ENCODE results near the gene HPS1.
"Not testable (repeated sequence)": the region's sequence is repeated elsewhere in the genome, so short reads cannot be mapped to it uniquely, and the experiment has no call there.

HPS1 gene

DNA sequence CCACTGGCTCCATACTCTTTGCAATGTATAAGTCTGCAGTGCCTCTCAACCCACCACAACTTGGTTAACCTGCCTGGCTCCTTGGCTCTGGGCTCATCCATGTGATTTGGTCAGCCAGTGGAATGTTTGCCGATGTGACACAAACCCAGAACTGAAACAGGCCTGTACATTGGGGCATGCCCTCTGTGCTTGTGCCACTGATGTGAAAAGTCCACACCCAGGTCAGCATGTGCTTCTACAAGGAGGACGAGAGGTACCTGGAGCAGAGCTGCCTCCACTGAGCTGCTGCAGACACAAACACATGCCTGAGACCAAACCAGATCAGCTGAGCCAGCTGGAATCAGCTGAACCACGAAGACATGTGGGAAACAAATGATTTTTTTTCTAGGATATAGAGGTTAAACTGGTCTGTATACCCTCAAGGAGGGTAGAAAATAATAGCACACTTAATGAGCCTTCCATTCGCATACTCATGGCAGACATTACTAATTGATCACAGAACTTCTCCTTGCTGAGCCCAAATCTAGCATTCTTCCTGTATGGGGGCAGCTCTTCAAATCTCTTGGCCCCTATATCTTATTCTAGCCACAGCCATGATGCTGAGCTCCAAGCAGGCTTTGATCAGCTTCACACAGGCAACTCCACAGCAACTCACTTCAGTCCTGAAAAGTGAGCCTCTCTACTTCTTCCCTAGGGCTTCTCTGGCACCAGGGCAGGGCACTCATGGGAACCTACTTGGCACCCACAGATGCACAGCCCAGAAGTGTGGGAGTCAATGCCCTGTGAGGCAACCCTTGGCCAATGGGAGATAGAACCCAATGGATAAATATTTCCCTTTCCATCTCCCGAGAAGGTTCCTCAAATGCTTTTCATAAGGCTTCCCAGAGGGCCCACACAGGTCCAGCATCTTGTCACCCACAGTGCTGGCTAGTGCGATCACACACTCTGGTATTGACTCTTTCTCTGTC lies 50.4 kb downstream of the HPS1 start:
- in situ Hi-C loops (cut with MboI; ENCODE audit: low sequenced_read_pairs) = no loop called here

DNA sequence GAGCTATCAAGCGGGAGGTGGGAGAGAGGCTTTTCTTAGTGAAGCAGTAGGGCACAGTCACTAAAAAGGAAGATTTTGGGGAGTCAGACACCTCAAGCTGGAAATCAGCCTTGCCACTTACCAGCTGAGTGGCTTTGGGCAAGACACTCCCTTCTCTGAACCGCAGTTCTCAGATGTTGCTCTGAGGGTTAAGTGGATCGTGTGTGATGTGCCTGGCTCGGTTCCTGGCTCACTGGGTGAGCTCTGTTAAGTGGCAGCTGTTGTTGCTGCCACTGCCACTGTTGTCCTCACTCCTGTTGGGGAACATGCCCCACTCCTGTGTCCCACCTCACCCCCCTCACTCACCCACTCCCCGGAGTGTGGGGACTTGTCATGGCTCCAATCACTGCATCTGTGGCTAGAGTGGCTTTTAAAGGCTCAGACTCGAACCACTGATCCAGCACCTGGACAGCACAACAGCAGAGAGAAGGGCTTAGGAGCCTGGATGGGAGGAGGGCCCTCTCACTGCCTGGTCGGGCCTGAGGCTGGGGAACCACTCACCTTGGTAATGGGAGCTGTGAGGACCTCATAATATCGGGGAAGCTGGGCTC lies 51.8 kb downstream of the HPS1 start:
- in situ Hi-C loops (cut with MboI; ENCODE audit: low sequenced_read_pairs) = no loop called here

DNA sequence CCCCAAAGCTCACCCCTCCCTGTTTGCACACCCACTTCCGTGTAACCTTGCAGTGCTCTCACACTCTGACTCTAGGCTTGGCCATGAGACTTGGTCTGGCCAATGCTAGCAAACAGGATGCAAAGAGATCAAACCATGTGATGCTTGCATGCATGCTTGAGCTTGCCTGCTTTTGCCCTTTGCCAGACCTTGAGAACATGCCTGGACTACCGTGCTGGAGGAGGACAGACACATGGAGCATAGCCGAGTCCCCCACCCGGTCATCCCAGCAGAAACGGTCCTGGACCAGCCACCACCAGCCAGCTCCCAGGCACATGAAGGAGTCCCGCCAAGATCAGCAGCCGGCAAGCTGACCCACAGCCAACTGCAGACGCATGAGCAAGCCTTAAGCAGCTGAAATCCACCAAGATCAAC lies 55.1 kb downstream of the HPS1 start:
- in situ Hi-C loops (cut with MboI; ENCODE audit: low sequenced_read_pairs) = no loop called here

DNA sequence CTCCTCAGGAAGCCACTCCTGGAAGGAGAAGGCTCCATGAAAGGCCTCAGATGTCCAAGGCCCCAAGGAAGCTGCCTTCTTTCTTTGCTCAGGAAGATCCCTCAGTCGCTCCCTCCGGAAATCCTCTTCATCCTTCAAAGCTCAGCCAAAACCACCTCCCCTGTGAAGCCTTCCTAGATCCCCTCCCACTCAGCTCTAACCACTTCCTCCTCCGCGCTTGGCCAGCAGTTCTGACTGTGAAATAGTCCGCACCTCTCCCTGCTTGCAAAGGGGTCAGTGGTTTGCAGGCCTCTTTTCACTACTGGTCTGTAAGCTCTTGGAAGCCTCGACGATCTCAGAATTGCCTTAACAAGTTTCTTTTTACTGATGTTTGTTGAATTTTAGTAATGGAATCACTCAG lies 55.7 kb downstream of the HPS1 start:
- in situ Hi-C loops (cut with MboI; ENCODE audit: low sequenced_read_pairs) = no loop called here

DNA sequence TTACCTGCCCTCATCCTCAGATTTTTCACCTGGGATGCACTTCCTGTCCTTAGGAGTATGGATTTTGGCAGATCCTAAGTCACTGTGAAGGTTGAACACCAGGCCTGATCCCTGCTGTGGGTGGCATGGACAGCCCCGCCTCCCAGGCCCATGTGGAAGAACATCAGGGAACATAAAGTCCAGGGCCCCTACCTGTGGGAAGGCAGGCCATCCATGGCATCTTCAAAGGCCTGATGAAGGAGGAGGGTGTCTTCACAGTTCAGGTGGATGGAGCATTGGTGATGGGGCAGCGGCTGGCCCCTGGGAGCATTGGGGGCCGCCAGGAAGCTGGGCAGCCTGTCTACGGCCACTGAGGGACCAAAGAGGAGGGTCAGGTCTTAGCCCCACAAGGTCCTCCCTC lies 56.3 kb downstream of the HPS1 start:
- in situ Hi-C loops (cut with MboI; ENCODE audit: low sequenced_read_pairs) = no loop called here

DNA sequence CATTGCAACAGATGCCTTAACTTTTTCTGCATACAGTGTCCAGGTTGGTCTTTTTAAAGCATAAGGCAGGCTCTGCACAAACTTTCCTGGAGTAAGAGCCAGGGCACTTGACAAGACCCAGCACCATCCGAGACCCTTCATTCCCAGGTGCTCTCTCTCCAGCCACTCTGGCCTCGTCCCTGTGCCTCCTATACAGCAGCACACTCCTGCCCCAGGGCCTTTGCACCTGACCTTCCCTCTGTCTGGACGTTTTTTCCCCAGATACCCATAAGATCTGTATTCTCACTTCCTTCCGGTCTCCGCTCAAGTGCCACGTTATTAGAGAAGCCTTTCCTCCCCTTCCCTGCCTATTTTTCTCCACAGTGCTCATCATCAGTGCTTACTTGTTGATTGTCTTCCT lies 57.3 kb downstream of the HPS1 start:
- in situ Hi-C loops (cut with MboI; ENCODE audit: low sequenced_read_pairs) = no loop called here

DNA sequence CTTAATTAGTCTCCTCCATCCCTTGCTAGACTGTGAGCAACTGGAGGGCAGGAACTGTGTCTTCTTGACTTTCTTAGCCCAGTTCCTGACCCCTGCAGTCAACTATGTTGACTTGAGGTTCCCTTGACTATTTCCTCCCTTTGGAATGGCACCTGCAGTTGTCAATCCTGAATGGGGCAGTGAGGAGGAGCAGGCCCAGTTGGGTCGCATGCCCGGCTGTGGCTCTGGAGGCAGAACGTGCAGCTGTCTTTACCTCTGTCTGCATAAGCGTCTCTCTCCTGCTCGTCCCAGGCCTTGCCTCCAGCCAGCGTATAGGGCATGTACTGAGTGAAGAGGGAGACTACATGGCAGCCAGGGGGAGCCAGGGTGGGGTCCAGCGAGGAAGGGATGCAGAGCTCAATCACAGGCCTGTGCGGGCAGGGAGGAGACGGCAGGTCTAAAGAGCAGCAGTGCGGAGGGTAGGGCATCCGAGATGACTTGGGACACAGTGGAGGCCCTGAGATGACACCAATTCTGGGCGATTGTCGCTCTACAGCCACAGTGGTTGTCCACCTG lies 58.6 kb downstream of the HPS1 start:
- in situ Hi-C loops (cut with MboI; ENCODE audit: low sequenced_read_pairs) = no loop called here

DNA sequence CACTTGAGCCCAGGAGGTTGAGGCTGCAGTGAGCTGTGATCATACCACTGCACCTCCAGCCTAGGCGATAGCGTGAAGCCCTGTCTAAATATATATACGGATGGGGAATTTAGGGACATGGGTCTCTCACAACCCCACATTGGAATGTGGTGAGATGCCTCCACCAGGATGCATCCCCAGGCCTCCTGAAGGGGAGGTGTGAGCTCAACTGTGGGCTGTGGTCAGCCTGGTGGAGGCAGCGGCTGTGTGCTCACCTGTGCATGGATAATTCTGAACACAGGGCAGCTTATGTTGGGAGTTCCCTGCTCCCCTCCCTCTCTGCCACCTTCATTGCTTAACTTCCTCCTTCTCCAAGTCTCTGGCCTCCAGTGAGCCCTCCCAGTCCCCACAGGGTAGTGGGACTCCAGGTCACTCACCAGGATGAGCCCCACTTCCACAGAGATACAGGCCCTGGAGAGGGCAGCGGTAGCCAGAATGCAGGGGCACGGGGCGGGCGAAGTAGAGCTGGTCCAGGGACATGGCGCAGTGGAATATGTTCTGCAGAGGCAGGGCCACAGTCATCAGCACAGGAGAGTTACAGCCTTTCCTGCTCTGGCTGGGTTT lies 62.1 kb downstream of the HPS1 start:
- in situ Hi-C loops (cut with MboI; ENCODE audit: low sequenced_read_pairs) = no loop called here

DNA sequence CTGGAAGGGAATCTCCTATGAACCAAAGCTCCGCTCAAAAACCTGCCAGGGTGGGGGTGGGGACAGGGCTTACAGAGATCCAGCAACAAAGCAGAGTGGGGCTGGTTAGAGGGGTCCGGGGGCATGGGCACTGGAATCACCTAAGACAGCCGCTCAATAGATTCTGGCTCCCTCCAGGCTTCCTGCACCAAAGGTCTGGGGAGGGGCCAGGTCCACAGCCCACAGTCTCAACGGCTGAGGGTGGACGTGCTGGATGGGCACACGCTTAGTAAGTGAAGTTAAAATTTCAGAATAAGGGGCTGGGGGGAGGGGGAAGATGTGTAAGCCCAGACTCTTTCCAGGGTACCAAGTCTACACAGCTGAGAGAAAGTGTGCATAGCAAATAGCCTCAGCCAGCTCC lies 62.9 kb downstream of the HPS1 start:
- in situ Hi-C loops (cut with MboI; ENCODE audit: low sequenced_read_pairs) = no loop called here

DNA sequence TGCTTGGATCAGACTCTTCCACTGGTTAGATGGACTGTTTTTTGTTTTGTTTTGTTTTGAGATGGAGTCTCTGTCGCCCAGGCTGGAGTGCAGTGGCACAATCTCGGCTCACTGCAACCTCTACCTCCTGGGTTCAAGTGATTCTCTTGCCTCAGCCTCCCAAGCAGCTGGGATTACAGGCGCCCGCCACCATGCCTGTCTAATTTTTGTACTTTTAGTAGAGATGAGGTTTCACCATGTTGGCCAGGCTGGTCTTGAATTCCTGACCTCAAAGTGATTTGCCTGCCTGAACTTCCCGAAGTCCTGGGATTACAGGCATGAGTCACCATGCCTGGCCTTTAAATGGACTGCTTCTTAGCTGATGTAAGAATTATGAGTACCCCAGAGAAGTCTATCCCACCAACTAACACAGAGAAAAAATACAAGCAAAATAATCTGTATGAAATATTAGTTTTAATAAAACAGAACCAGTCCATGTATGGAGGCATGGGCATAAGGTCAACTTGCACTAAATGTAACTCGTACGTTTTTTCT lies 63.5 kb downstream of the HPS1 start:
- in situ Hi-C loops (cut with MboI; ENCODE audit: low sequenced_read_pairs) = not testable (repeated sequence)

DNA sequence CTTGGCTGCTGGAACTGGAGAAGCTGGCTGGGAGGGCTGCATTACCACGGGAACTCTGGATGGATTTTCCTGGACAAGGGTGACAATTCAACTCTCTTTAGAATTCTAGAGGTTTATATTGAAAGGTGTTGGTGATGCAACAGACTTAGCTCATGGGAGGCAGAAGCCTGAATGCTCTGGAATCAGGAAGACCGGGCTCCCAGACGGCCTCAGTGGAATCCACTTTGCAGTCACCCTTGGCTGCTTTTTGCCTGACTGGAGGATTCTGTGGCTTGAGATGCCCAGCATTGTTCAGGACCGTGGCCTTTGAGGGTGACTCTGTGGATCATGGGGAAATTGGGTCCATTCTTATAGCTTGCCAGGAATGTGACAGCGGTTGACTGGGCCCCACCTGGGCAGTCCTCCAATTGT lies 64.0 kb downstream of the HPS1 start:
- in situ Hi-C loops (cut with MboI; ENCODE audit: low sequenced_read_pairs) = no loop called here

DNA sequence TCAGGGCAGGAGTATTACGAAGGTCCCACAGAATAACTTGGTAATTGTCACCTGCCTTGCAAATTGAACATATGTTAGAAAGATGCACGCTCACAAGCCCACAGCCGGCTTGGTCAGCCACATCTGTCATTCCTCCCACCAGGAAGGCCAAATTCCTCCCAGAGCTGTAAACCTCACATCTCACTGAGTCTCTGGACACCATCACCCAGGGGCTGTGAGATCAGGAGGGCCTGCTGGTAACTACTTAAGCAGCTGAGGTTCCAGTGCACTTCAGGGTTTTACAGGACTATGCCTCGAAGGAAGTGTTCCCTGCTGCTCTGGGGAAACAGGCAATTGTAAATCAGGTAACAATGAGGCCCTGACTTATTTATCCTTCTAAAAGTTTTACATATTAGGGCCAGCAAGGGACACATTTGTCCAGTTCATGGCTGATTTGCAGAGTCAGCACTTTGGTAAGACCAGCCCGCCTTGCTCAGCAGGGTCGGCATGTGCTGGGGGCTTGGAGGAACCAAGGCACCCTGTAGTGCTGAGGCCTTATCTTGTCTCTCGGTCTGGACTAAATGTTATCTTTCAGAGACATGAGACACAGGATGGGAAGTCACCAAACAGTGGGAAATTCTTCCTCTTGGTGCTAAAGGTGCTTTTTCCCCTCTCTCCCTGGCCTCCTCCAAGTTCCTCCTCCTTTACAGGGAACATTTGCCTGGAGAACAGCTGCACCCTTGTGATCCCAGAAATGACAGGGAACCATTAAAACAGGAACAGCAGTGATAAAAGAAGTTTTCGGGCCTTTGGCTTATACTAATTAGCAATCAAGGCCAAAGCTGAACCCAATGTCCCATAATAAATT lies 66.0 kb downstream of the HPS1 start:
- in situ Hi-C loops (cut with MboI; ENCODE audit: low sequenced_read_pairs) = no loop called here

DNA sequence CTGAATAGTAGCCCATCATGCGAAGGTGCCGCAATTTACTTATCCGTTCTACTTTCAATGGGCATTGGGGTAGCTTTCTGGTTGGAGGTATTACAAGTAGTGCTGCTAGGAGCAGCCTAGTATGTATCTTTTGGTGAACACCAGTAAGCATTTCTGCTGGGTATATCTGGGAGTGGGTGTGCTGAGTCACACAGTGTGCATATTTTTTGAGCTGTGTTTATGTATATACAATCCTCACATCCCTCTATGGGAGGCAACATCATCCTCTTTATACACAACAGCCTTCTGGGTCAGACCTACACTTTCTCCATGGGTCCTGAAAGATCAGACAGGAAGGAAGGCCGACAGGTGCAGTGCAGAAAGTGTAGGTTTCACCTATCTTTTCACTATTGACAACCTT lies 68.0 kb downstream of the HPS1 start:
- in situ Hi-C loops (cut with MboI; ENCODE audit: low sequenced_read_pairs) = no loop called here

DNA sequence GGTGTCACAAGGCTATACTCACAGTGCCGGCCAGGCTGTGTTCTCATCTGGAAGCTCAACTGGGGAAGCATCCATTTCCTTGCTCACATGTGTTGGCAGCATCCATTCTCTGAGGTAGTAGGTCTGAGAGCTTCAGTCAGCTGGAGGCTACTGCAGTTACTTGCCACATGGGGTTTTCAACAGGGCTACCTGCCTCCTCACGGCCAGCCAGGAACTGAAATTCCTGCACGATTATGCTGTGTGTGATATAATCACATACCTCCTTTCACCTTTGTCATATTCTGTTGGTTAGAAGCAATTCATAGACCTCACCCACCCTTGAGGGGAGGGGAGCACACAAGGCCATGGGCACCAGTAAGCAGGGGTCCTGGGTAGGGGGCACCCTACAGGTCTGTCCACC lies 69.2 kb downstream of the HPS1 start:
- in situ Hi-C loops (cut with MboI; ENCODE audit: low sequenced_read_pairs) = no loop called here

DNA sequence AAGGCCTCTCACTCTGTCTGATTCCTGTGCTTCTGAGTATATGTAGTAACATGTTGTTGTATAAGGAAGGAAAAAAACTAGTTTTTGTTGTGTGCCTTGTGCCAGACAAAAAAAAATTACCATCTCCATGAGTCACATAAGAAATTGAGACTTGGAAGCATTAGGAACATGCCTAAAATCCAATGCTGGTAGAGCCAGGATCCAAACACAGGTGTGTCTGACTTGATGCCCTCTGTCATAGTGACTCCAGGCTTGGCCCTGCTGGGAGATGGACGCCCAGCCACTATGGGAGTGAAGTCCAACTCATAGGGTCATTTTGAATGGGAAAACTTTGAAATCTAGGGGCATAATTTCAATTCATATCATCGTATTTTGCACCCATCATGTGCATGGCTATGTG lies 69.7 kb downstream of the HPS1 start:
- in situ Hi-C loops (cut with MboI; ENCODE audit: low sequenced_read_pairs) = no loop called here

DNA sequence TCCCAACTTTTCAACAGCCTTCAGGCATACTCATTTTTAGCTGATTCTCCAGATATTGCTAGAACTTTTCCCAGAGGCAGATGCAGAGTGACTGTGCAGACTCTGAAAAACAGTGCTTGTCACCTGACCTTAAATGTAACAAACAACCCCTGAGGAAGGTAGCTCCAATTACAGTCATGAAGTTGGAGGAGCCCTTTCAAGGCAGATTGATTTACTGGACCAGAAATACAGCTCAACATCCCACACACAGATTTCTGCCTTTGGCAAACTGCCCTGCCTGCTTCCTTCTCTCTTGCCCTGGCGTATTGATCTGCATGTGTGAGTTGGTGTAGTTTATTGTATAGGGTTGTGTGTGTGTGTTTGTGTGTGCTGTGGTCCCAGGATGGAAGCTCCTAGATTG lies 70.2 kb downstream of the HPS1 start:
- in situ Hi-C loops (cut with MboI; ENCODE audit: low sequenced_read_pairs) = no loop called here

DNA sequence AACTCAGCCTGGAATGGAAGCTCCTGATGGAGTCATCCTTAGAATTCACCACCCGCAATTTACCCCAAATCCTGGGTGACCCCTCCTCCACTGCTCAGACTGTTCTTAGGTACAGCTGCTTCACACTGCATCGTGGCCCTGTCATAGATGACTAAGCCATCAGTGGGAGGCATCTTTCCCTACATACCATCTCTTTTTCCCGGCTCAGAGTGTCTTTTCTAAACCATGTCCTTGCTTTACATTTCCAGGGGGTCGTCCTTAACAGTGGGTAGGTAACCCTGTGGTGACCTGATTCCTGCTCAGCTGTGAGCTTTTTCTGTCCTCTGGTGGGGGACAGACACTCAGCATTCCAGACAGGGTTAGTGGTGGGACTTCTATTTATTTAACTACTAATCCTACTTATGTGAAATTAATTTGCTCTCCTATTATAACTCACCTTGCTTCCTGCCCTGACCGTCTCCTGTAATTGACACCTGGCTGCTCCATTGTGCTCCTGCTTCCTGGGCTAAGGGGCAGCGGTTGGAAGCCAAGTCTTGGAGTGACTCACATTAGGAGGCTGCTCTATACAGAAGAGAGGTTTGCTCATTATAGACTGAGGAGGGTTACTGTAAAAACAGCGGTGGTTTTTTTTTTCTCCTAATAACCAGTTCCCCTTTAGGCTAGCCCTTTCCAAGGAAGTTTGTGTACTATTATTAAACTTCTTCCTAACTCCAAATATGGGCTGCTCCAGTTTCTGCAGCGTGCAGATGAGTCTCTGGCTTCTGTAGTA lies 72.3 kb downstream of the HPS1 start:
- in situ Hi-C loops (cut with MboI; ENCODE audit: low sequenced_read_pairs) = no loop called here

DNA sequence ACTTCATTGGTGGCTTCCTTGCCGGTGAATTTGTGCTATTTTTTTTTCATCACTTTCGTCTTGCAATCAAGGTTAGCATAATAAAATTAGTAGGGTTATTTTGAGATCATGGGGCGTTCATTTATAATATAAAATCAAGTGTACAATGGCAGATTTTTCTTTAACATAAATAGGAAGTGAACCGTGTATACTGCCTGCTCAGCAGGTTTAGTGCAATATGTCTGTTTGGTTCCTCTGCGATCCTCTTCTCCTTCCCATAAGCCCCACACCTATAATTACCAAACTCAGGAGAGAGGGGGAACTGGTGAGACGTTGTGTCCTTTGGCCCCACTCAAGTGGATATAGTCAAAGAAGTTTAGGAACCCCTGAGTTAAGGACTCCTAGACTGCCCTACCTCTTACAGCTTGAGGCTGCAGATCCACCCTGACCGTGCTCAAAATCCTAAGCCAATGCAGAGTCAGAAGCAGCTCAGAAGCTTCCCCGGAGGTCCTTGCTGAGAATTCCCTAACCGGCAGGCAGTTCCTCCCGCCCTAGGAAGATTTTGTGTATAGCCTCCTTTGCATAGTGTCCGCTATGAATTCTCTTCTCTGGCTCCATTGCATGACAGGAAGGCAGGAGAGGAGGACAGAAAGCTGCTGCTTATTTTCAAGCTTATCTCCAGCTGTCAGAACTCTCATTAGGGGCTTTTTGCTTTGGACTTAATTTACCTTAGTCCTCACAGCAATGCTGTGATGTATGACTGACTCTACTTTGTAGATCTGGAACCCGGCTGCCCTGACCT lies 73.3 kb downstream of the HPS1 start:
- in situ Hi-C loops (cut with MboI; ENCODE audit: low sequenced_read_pairs) = no loop called here
